Suppressor macrophage (primary cell): Measurements from ENCODE around the gene RALGPS1.

Source experiments
- DNase-seq, 4 experiments: peaks; one replicate each; pipeline ENCODE4 v3.0.0-alpha.2; 2020 to 2022

The RALGPS1 gene

DNA sequence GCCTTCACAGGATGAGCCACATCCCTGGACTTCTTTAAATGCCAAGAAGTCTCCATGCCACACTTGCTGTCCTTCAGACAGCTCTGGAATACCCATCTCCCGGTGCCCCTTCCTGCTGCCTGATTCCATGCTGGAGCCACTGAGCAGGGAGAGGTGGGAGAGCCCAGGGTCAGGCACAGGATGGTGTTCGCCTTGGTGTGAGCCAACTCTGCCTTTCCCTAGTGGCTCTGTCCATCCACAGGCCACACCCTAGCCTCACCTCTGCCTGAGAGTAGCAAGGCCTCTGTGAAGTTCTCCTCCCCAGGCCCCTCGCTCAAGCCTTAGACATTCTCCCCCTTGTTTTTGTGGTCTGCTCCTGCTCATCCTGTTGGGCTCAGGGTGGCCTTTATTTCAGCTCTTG lies 262.0 kb downstream of the RALGPS1 start:
- DNase-seq: no peak

DNA sequence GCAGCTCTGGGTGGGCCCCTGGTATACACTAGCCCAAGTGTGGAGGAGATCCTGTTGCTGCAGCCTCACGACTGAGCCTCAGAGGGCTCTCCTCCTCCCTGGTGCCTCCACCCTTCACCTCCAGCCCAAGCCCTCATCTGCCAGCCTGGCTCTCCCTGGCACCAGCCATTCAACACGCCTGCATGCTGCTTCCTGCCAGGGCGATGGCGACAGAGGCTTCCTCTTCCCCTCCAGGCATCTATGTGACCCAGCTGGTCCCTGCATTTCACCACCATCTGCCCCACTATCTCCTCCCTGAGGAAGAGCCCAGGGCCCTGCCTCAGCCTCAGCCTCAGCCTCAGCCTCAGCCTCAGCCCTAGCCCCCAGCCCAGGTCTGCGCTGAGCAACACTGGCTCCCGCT lies 262.6 kb downstream of the RALGPS1 start:
- DNase-seq: peak in 3 of 4 experiments; percentile 23 to 54 (median 43)

DNA sequence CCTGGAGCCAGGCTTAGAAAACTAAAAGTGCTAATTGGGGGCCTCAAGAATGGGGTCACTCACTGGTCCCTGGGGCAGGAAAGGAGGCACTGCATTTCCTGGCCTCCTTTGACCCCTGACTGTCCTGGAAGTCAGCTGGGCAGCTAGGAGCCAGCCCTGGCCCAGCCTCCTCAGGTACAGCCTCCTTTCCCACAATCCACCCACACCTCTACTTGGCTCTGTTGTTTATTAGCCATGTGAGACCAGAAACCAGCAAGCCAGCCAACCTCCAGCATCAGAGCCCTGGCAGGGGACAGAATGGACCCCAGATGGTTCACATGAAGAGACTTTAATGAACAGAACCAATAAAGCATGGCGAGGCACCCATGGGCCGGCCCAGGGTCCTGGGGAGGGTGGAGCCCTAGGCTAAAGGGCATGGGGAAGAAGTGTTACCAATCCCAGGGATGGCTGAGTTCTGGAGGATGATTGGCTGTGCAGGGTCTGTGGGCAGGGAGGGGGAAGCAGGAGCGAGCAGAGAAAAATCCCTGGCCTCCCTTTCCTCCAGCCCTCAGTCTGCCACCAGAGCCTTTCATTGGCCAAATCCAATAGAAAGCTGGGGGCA lies 263.2 kb downstream of the RALGPS1 start:
- no peak for DNase-seq

DNA sequence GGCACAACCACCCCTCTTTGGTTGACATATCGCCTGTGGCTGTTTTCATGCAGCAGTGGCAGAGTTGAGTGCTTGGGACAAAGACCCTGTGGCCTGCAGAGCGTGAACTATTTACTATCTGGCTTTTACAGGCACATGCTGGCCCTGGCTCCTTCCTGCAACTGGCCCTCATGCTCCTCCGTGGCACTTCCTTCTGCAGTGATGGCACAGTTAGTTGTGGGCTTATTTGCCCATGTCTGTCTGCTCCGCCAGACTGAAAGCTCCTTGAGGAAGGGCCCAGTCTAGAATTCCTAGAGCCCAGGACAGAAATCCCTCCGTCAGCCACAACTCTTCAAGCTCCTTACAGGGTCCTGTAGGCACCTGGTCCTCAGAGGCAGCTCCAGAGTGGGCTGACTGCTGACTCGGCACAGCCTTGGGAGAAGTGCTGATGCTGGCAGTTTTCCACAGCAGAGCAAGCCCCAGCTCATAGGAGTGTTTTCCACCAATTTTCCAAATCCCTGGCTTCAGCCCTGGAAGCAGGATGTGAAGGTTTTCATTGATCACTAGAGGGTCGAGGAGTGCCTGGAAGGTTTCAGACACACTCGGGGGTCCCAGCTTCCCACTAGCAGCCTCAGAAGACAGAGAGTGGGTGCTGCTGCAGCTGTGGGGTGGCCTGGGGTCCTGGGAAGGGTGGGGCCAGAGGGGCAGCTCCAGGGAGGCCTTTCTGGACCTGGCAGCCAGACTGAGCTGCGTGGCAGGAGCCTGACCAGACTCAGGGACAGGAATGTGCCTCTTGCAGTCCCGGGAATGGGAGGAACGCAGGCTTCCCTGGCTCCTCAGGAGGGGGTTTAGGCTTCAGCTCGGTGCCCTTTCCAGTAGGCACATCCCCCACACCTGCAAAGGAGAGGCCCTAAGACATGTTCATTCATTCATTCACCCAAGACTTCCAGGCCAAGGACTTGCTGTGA lies 264.4 kb downstream of the RALGPS1 start:
- DNase-seq: no peak

DNA sequence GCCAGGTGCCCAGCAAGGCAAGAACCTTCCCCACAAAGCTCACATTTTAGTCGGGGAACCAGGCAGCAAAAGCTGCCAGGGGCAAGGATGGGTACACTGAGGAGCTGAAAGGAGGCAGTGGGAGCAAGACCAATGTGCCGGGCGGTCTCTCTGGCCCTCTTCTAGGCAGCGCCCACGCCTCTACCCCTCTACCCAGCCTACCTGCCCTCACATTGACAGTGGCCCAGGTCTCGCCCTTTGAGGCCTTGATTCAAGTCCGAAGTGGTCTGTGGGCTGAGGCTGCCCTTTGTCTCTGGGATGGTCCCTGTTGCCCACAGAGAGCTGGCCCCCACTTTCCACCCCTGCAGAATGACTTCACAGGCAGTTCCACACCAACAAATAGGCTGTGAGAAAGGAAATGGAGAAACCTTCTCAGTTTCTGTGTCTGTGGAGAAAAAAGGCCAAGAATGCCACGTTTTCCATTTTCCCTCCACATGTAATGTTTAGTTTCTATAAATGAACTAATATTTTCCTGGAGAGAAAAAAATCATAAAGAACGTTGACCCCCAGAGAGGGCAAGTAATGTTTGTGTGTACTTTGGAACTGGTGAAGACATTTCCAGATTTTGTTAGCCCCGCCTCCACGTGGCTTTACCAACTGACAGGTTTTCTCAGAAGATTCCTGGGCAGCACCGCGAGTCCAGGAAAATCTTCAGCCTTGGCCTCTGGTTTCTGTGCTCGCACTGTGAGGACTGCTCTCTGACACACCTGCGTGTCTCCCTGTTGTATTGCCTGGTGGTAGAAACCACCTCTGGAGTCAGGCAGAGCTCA lies 265.3 kb downstream of the RALGPS1 start:
- DNase-seq: no peak

DNA sequence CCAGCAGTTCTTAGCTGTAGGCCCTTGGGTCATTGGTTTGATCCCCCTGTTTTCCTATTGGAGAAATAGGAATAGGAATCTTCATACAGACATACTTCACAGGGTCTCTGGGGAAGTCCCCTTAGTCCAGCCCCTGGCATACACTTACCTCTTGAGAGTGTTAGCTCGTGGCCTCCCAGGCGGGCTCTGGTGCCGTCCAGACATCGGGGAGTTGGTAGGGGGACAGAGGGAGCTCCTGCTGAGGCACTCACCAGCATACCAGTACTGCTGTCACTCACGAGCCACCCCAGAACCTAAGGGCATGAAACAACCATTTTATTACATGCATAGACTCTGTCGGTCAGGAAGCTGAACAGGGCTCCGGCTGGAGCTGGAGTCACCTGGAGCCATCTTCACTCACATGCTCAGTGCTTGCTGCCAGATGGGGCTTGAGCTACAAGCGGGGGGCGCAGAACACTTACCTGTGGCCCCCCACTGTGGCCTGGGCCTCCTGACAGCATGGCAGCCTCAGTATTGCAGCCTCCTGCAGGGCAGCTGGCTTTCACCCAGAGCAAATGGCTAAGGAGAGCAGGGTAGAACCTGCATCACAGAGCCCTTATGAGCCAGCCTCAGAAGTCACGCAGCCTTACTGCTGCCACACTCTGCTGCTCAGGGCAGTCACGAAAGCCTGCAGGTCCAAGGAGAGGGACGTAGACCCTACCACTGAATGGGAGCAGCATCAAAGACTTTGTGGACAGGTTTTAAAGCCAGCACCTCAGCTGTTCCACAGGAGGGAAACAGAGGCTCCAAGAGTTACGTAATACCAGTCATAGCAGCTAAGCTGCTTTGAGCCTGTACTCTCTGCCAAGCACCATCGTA lies 266.1 kb downstream of the RALGPS1 start:
- DNase-seq: no peak

DNA sequence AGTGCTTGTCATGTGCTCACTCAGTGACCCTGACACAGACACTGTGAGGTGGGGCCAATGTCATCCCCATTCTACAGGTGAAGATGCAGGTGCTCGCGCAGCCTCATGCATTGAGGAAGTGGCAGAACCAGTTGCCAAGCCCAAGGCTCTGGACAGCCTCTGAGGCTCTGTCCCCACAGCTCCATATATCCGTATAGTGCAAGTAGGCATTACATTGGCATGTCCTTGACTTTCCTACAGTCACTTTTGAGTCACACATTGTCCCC lies 266.7 kb downstream of the RALGPS1 start:
- no peak for DNase-seq

DNA sequence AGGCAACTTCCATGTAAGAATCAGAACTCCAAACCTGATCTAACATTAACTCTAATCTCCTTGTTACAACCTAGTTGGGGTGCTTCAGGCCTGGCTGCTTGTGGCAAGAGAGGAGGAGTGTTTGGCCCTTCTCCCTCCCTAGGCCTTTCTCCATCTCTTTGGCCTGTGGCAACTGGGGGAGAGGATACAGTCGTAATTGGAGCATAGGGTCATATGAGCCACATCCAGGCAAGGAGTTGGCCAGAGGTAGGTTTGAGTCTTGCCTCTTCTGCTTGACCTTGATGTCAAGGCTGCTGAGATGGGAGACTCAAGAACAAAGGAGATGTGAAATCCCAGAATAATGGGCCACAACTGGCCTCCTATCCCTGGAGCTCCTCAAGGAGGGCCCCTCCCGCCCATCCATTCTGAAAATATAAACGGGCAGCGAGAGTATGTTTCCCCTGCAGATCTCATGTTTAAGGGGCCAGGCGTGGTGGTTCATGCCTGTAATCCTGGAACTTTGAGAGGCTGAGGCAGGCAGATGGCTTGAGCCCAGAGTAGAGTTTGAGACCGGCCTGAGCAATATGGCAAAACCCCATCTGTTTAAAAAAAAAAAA lies 267.1 kb downstream of the RALGPS1 start:
- DNase-seq: no peak

DNA sequence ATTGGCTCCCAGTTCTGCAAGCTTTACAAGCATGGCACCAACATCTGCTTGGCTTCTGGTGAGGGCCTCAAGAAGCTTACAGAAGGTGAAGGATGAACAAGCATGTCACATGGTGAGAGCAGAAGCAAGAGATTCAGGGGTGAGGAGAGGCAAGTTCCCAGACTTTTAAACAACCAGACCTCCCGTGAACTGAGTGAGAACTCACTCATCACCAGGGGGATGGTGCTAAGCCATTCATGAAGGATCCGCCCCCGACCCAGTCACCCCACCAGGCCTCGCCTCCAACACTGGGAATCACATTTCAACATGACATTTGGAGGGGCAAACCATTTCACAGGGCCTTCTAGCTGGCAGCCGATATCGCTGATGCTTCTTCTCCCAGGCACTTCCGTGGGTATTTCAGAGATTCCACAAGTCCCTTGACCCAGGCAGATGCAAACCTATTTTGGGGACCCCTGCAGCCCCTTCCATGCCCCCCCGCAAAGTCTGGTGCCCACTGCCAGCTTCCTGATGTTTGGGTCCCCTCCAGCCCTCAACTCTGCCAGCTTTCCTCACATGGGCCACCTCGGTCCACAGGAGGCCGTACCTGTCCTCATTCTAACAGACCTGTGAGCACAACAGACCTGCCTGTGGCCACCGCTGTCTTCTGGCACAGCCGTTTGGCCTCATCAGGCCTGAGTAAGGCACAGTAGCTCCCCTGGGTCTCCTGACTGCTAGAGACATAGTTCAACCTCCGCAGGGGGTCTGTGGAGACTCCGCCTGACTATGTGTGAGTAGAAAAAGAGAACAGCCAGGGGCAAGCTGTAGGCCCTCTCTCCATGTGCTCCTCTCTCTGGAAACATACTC lies 268.5 kb downstream of the RALGPS1 start:
- no peak for DNase-seq

DNA sequence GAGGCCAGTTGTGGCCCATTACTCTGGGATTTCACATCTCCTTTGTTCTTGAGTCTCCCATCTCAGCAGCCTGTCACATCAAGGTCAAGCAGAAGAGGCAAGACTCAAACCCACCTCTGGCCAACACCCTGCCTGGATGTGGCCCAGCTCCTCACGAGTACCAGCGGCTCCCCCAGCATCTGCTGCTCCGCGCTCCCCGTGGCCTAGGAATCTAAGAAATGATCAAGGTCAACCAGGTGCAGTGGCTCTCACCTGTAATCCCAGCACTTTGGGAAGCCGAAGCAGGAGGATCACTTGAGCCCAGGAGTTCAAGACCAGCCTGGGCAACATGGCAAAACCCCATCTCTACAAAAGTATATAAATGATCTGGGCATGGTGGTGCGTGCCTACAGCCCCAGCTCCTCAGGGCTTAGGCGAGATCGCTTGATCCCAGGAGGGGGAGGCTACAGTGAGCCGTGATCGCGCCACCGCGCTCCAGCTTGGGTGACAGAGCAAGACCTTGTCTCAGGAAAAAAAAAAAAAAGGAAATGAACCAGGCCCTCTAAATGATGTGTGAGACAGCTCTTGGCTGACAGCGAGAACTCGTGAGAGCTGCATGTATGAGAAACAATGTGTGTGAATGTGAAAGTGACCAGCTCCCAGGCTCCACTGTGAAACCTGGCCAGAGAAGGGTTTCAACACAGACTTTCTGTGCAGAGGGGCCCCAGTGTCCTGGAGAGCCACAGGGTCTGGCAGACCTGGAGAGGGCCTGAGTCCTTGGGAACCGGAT lies 269.4 kb downstream of the RALGPS1 start:
- no peak for DNase-seq

DNA sequence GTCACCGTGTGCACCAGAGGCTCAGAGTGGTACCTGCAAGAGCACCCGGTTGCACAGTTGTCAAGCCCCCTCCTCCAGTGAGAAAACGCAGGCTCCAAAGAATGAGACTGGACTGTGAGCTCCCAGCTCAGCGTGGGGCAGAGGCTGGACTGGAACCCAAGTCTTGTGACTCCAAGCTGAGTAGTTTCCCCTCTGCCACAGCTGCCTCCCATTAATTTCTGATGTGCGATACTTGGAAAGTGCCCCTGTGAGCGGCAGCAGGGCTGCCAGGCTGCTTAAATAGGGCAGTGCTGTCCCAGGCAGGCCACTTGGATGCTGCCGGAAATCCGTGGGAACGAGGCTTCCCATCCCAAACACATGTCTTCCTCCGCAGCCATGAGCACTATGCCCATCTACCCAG lies 270.1 kb downstream of the RALGPS1 start:
- no peak for DNase-seq

DNA sequence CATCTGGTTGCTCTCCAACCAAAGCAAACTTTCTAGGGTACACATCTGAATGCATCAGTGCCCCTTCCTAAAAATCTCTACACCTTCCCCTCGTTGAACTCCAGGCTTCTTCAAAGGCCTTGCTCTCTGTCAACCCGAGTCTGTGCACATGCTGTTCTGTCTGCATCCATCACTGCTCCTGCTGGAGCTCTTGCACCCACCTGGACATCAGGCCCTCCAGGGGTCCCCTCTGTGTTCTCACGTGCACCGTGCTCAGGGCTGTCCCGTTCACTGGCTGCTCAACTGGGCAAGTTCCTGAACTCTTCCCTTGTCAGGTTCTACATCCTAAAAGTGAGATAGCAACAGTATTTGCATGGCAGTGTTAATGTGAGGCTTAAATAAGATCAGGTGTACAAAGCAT lies 270.6 kb downstream of the RALGPS1 start:
- DNase-seq: no peak

DNA sequence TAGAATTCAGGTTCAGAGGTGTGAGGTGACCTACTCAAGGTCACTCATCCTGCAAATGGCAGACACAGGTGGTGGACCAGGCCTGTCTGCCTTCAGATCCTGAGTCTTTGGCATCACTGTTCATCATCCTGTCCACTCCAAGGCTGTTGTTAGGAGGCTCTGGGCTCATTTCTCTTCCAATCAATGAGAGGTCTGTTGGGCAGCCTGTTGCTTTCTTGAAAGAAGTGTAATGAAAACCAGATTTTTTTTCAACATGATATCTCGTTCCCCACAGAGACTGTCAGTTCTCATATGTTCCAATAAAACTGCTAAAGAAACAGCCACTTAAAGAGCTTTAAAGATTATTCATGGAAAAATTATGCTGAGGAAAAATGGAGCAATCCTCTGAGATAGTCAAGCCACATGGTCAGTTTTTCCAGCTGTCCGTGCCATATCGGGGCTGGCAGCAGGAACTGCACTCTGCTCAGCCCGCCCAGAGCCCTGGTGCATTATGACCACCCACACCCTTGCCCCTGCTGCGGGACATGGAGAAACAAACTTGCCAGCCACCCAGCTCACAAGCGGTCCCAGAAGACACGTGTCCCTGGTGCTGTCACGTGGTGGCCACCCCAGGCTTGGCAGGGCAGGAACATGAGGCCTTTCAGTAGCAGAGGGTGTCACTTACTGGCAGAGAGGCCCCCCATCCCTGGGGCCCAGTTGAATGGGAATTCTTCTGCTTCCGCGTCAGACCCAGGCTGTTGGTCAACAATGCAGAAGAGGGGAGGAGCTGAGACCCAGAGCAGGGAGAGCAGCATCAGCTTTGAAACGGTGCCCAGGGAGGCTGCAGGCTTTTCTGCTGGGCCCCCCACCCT lies 271.6 kb downstream of the RALGPS1 start:
- no peak for DNase-seq

DNA sequence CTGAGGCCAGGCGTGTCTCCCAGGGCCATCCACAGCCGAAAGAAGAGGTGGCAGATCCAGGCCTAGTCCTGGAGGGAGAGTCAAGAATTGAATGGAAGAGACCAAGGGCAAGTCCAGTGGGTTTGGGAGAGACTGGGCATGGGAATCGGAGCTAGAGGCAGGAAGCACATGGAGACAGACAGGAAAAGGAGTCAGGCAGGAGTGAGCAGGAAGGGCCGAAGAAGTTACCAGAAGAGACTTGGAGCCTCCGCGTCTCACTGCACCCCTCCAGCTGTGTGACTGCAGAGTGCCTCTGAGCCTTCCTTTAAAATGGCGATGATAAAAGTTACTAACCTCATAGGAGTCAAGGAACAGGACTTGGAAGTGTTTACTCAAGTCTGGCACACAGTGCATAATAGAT lies 272.2 kb downstream of the RALGPS1 start:
- no peak for DNase-seq

DNA sequence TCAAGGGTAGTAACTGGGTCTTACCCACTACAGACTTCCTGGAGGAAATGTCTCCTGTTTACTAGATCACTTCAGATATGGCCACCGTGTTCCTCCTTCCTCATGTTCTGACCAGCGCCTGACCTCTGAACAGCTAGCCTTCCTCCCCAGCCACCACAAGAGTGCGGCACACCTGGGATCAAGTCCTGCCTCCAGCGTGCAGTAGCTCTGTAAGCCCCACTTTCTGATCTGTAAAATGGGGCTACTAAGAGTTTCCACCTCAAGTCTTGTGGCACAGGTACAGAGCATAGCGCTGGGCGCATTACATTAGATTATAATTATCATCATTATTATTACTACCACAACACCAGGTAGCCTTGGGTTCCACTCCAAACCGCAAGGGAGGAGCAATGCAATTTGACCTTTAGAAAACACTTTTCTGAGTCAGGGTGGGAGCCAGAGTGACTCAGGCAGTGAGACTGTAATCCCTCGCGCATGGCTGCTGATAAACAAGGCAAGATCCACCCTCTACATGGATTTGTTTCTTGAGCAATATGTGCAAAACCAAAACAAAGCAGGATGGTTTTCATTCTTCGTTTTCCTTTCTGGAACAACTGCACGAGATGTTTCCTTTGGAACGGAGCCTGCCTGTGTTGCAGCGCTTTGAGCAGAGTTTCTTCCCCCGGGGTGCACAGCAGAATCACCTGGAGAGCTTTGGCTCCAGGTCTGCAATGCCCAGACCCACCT lies 272.8 kb downstream of the RALGPS1 start:
- DNase-seq: no peak

DNA sequence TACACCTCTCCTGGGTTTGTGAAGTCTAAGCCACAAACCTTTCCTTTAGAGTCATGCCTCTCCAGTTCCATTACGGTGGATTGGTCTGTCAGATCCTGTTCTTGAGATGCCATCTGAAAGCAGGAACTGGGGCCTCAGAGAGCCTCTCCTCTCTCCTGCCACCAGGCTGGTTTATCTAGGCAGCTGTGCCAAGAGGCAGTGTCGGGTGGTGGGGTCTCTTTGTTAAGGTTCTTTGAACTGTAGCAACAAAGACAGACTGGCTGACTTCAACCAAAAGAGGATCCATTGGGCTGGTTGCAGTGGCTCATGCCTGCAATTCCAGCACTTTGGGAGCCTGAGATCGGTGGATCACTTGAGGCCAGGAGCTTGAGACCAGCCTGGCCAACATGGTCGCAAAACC lies 273.8 kb downstream of the RALGPS1 start:
- DNase-seq: no peak

DNA sequence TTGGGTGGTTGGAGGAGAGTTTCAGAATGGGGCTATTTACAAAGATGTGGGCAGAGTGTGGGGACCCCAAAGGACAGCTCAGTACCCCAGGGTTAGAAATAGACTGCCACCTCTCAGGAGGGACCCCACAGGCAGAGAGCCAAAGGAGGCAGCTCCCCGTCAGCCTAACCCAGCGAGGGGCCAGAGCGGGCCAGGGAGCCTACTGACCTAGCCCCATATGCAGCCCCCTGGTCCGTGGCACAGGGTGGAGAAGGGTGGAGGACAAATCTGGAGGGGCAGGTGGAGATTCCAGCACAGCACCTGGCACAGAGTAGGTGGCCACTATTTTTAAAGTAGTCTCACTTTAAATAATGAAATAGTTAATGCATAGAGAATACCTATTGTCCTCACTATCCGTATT lies 275.0 kb downstream of the RALGPS1 start:
- no peak for DNase-seq

DNA sequence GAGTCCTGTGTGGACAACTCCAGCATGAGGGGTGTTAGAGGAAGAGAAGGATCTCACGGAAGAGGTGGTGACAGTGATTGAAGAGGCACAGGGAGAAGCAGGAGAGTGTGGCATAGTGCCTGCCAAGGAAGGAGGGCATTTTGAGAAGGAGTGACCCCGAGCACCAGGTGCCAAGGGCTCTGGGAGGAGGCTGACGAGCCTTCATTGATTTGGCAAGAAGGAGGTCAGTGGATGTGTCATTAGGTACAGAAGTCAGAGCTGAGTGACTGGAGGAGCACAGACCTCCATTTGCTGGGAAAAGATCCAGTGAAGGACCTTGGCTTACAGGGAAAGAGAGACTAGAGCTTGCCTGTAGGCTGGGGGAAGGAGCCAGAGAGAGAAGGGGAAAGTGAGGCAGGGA lies 278.2 kb downstream of the RALGPS1 start:
- DNase-seq: no peak

DNA sequence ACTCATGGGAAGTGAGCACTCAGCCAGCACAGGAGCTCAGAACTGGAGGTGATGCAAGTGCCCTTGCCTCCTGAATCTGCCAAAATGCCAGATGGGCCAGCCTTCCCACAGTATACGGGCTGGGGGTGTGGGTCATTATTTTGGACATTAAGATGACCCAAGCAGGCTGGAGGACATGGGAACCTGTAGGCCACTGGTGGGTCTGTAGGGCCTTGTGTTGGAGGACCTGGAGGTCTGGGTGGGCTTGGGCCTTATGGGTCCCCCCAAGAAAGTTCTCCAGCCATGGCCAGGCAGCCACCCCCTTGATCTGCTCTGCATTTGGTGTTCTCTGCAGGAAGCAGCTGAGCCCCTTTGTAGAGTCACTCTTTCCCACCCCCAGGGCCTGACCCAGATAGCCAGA lies 278.9 kb downstream of the RALGPS1 start:
- DNase-seq: no peak
